ENCODE measurements around the gene SHC3. TPM values are rescaled to one million over a fixed set of nuclear protein-coding genes. Genes with fewer than 3 reads are reported as not detected.

SHC3 gene
- total RNA-seq, 1 donor from 2014 or later: 7.3 TPM

- DNase-seq (ENCODE audit: extremely low read depth, low read depth, low spot score): no peak
Measured at GRCh38 chr9:88991066-88992034, 187.3 kb downstream of the SHC3 start, which contains the start of gene S1PR3. Gene S1PR3, plus strand, starts transcription at chr9:88991468. Its CDS starts 9,733 bp downstream, at chr9:89001201.

DNA sequence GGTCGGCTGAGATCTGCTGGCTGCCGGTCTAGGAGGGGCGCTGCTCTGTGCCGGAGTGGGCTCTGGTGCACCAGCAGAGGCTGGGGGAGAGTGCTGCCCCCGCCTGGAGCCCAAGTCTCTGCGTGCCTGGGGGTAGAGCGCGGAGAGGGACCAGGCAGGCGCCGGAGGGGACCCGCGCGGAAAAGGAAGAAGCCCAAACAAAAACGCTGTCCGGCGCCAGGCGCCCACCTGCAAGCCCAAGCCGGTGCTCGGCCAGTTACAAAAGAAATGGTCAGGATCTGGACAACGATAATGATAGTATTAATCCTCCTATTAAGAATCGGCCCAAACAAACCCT is 187.9 kb downstream of the SHC3 start:
- no peak for DNase-seq (ENCODE audit: extremely low read depth, low read depth, low spot score)

- DNase-seq (ENCODE audit: extremely low read depth, low read depth, low spot score): no peak
Measured at GRCh38 chr9:88990041-88990728, 188.4 kb downstream of the SHC3 start.

DNA sequence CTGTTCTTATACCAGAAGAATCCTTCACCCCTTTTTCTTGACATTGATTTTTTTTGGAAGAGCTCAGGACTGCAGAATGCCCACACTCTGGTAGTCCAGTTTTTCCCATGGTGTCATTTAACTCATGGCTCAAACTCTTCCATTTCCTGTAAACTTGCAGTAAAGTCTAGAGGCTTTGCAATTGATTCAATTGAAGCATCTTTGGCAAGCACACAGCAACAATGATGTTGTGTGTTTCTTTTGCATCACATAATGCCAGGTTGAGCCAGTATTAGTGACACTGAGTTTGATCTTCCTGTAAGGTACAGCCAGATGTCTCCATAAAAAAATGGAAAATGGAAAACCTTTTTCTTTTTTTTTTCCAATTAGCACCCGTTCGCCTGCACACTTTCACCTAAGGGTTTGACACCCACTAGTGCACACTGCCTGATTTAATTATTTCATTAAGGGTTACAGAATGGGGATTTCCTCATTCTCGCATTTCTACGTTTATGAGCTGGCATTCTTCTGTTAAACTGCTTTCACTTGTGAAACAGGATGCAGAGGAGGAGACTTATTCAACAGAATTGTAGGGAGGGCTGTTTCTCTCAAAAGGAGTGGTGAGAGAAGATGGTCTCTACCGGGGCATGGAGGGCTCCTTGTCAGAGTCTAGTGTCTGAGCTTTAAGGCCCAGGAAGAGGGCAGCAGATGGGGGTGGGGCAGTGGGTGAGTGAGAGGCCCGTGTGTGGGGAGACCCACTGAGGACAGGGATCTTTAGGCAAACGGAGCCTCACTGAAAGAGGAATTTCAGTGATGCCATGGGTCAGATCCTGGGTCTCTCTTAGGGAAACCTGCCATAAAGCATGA is 189.6 kb downstream of the SHC3 start:
- no peak for DNase-seq (ENCODE audit: extremely low read depth, low read depth, low spot score)

DNA sequence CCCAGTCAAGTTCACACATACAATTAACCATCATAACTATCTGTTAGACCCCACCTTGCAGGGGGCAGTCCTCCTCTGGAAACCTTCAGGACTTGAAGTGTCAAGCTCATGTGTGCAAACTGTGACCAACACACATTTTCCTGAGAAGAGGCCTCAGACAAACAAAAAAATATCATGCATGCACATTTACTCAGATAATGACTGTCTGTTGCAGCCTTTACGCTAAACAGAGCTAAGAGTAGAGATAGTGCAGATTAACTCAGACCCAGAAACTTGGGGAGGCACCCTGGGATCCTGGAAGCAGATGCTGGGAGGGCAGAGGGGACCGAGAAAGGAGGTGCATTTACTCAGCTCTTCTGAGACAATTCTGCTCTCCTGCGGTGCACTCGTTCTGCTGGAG is 191.0 kb downstream of the SHC3 start:
- no peak for DNase-seq (ENCODE audit: extremely low read depth, low read depth, low spot score)

DNA sequence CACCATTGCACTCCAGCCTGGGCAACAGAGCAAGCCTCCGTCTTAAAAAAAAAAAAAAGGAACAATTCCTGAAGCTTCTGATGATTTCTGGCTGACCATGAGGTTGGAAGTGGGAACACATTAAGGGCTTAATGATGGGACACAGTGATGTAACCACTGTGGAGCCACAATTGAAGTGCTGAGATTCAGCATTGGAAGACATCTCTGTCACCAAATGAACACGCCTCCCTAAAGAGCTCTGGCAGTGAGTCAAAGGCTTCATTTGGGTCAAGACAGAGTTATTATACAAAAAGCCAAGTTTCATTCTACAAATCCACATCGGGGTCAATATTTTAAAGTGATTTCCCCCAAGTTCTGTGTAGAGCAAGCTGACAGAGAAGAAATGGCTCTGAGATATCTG is 191.8 kb downstream of the SHC3 start:
- no peak for DNase-seq (ENCODE audit: extremely low read depth, low read depth, low spot score)

DNA sequence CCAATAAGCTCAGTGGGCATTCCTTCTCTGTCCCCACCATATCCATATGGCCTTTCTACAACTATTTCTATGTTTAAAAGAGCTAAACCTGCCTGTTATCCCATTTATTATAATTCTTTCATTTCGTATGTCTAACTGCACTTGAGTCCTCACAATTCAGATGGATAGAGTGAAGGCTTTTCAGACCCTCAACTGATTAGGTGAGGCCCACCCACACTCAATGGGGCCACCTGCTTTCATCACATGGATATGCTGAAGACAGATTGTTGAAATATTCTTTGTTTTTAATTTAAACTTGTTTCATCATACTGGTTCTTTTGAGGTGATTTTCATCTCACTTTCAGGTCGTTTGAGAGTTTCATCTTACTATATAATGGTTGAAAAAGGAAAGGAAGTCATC is 193.0 kb downstream of the SHC3 start:
- no peak for DNase-seq (ENCODE audit: extremely low read depth, low read depth, low spot score)

- no peak for DNase-seq (ENCODE audit: extremely low read depth, low read depth, low spot score)
Measured at GRCh38 chr9:88984543-88984883, 194.1 kb downstream of the SHC3 start.

- no peak for DNase-seq (ENCODE audit: extremely low read depth, low read depth, low spot score)
Measured at GRCh38 chr9:88983865-88984542, 194.6 kb downstream of the SHC3 start.

DNA sequence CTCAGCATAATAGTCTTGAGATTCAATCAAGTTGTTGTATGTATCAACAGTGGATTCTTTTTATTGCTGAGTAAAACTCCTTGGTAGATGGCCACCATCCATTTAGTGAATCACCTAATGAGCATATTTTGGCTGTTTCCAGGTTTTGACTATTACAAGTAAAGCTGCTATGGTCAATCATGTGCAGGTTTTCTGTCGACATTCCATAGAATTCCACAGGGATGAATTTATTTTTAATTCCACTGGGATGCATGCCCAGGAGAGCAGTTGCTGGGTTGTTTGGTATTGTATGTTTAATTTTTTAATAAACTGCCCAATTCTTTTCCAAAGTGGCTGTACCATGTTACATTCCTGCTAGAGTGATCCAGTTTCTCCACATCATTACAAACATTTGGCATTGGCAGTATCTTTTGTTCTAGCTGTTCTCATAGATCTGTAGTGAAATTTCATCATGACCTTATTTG is 197.8 kb downstream of the SHC3 start:
- no peak for DNase-seq (ENCODE audit: extremely low read depth, low read depth, low spot score)

- DNase-seq (ENCODE audit: extremely low read depth, low read depth, low spot score): no peak
Measured at GRCh38 chr9:88979791-88980190, 198.8 kb downstream of the SHC3 start.

- DNase-seq (ENCODE audit: extremely low read depth, low read depth, low spot score): no peak
Measured at GRCh38 chr9:88979021-88979420, 199.6 kb downstream of the SHC3 start.

- no peak for DNase-seq (ENCODE audit: extremely low read depth, low read depth, low spot score)
Measured at GRCh38 chr9:88978034-88978433, 200.6 kb downstream of the SHC3 start.

DNA sequence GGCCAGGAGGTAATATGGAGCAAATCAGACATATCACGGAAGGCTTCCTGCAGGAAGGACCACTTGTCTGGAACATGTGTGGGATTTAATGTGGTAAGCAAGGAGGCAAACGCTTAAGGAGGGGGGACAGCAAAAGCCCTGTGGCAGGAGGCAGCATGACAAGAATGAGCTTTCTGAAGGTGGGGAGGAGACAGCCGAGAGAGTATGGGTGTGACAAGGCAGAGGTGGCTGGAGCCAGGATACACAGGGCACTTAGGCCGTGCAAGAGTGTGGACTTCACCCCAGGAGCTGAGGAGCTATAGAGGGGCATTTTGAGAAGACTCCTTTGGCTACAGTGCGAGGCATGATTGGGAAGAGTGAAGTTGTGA is 201.7 kb downstream of the SHC3 start:
- no peak for DNase-seq (ENCODE audit: extremely low read depth, low read depth, low spot score)

- DNase-seq (ENCODE audit: extremely low read depth, low read depth, low spot score): no peak
Measured at GRCh38 chr9:88975966-88976889, 202.4 kb downstream of the SHC3 start.

DNA sequence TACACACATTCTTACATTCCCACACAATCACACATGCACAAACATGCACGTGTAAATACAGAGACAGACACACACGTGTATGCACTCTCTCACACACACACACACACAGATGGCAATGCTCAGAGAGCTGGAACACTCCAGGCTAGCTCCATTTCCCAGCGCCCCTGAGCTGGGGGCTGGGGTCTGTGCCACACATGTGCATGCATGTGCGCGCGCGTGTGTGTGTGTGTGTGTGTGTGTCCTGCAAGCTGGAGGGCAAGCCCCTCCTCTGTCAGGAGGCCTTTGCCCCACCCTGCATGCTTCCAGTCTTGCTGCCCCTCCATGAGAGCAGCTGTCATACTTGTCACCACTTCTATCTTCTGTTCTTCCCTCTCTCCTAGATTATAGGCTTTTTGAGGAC is 204.0 kb downstream of the SHC3 start:
- DNase-seq (ENCODE audit: extremely low read depth, low read depth, low spot score): no peak

GRCh38 chr9:88973281-88974045 is 205.2 kb downstream of the SHC3 start:
- no peak for DNase-seq (ENCODE audit: extremely low read depth, low read depth, low spot score)

- no peak for DNase-seq (ENCODE audit: extremely low read depth, low read depth, low spot score)
Measured at GRCh38 chr9:88972401-88972800, 206.2 kb downstream of the SHC3 start.
